ENCODE measurements around the gene ULK4.

GRCh38 chr3:41482134-41482533, 479.8 kb downstream of the ULK4 start:
- TF ChIP-seq CTCF (IDR thresholded peaks at IDR 0.05) (no peak), EP300 (IDR thresholded peaks at IDR 0.05) (no peak), POLR2A (IDR thresholded peaks at IDR 0.05) (no peak)

Data from ovary (tissue), 3 donors.